CD4-positive, CD25-positive, alpha-beta regulatory T cell (primary cell): ENCODE data around the gene USP5. TPM values are rescaled to one million over a fixed set of nuclear protein-coding genes. Genes with fewer than 3 reads are reported as not detected.
A peak's percentile ranks its signal among the peaks of the same experiment; 100 is the strongest.

Experiments
- ATAC-seq, 2 donors: fragments of 150-1000 bp; cut with Tn5 transposase; one replicate each; pipeline ENCODE4 v1.10.0; 2021; ENCODE audit warnings: low read depth in 2 of 2, moderate number of reproducible peaks in 2 of 2, moderate library complexity in 1 of 2
- DNase-seq, 3 donors: peaks; one replicate each; pipeline versions ENCODE4 v3.0.0 to v3.0.0-alpha.2; 2012 to 2022; ENCODE audit warnings: mixed read lengths in 1 of 3
- H3K27ac ChIP-seq: one replicate; pipeline ENCODE4 v1.7.0; 2013; ENCODE audit warnings: mild to moderate bottlenecking, low read length; ENCODE audit not compliant: insufficient read depth, poor library complexity, severe bottlenecking
- H3K27me3 ChIP-seq: one replicate; pipeline ENCODE4 v1.7.0; 2013; ENCODE audit warnings: low read length; ENCODE audit not compliant: control insufficient read depth, insufficient read depth
- H3K36me3 ChIP-seq: one replicate; pipeline ENCODE4 v1.7.0; 2013; ENCODE audit warnings: mild to moderate bottlenecking, low read length, moderate library complexity; ENCODE audit not compliant: control insufficient read depth, insufficient read depth
- H3K4me1 ChIP-seq: 2 replicates; pipeline ENCODE4 v1.7.0; 2013; ENCODE audit warnings: mild to moderate bottlenecking, low read length; ENCODE audit not compliant: insufficient read depth, control insufficient read depth, poor library complexity, severe bottlenecking
- H3K4me3 ChIP-seq: one replicate; pipeline ENCODE4 v1.7.0; 2013; ENCODE audit warnings: low read depth, mild to moderate bottlenecking, low read length, moderate library complexity
- H3K9me3 ChIP-seq, 2 experiments: 1 replicate in 1 of 2; 2 replicates in 1 of 2; pipeline ENCODE4 v1.7.0; 2013; ENCODE audit warnings: low read length in 2 of 2, mild to moderate bottlenecking in 1 of 2, moderate library complexity in 1 of 2; ENCODE audit not compliant: control insufficient read depth in 2 of 2
- H3K27ac Mint-ChIP-seq, 3 donors: one replicate each; pipeline ENCODE4 v1.8.0; 2020 to 2022; ENCODE audit warnings: mild to moderate bottlenecking in 3 of 3, mixed read lengths in 3 of 3, moderate library complexity in 2 of 3
- H3K27me3 Mint-ChIP-seq: one replicate; pipeline ENCODE4 v1.8.0; 2022; ENCODE audit warnings: mild to moderate bottlenecking, mixed read lengths
- H3K36me3 Mint-ChIP-seq: one replicate; pipeline ENCODE4 v1.8.0; 2020; ENCODE audit warnings: mixed read lengths
- H3K4me1 Mint-ChIP-seq, 4 donors: one replicate each; pipeline ENCODE4 v1.8.0; 2020 to 2022; ENCODE audit warnings: mixed read lengths in 4 of 4, mild to moderate bottlenecking in 1 of 4
- H3K4me3 Mint-ChIP-seq, 4 donors: one replicate each; pipeline ENCODE4 v1.8.0; 2020 to 2022; ENCODE audit warnings: mild to moderate bottlenecking in 4 of 4, mixed read lengths in 4 of 4, moderate library complexity in 3 of 4
- H3K9me3 Mint-ChIP-seq, 7 donors: one replicate each; pipeline ENCODE4 v1.8.0; 2020 to 2022; ENCODE audit warnings: mixed read lengths in 7 of 7, mild to moderate bottlenecking in 3 of 7, moderate library complexity in 2 of 7
- polyA plus RNA-seq, 4 donors: library from polyadenylated mRNA; unstranded; fragments of 300-500 nt; fragmentation: Illumina TruSeq; gene quantifications; one replicate each; pipeline ENCODE4 v1.2.3, GENCODE V29; 2021
- total RNA-seq: library from RNA; stranded (reverse); gene quantifications from one replicate; pipeline ENCODE4 v1.2.3, GENCODE V29; 2022

USP5 gene
- total and polyA plus RNA-seq, 5 donors from 2014 or later: 44.4 to 63.5 (median 50.0) TPM

DNA sequence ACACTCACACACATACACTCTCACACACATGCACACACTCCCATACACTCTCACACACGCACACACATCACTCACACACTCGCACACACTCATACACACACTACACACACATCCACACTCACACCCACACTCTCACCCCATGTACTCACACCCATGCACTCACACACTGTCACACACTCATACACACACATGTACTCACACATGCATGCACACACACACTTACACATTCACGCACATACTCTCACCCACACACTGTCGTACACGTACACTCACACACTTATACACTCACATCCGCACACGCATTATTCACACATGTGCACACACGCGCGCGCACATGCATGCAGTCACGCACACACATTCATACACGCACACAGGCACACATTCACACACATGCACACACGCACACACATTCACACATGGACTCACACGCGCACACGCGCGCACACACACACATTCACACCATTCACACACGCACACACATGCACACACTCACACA lies 34.2 kb upstream of the USP5 start:
- Histone ChIP-seq H3K27ac (no peak overlapping the region), H3K4me3 (no peak overlapping the region), H3K4me1 (peaks cover 11% of the 10 kb centered on the region), H3K36me3 (peaks cover 57% of the 10 kb centered on the region), H3K9me3 (no peaks in the 10 kb centered on the region), H3K27me3 (no peaks in the 10 kb centered on the region)
- peaks cover 38% of the 10 kb centered on the region for H3K36me3 Mint-ChIP-seq
- H3K27ac Mint-ChIP-seq: peak overlapping the region in 2 of 3 donors; percentile 82 to 83
- H3K4me3 Mint-ChIP-seq: no peak overlapping the region
- peaks cover 15% of the 10 kb centered on the region for H3K27me3 Mint-ChIP-seq
- DNase-seq (no peak), ATAC-seq (no peak)
- peaks cover 2 to 27% (median 9%) of the 10 kb centered on the region in 4 donors for H3K4me1 Mint-ChIP-seq
- no peaks in the 10 kb centered on the region for H3K9me3 Mint-ChIP-seq

DNA sequence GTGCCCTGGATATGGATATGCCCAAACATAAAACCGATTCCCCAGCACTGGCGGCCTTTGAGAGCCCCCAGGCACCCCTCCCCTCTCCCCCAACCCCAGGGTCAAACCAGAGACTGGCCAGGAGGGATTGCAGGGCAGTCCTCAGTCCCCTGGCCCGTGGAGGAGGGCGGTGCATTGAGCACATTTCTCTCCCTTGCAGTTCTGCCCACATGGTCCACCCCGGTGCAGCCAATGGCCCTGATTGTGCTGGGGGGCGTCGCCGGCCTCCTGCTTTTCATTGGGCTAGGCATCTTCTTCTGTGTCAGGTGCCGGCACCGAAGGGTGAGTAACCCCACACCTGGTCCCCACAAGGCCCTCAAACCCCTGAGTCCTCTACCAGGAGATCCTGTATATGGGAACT lies 33.7 kb upstream of the USP5 start:
- Histone ChIP-seq H3K4me1 (peaks cover 11% of the 10 kb centered on the region), H3K9me3 (no peaks in the 10 kb centered on the region), H3K27ac (no peak overlapping the region), H3K4me3 (no peak overlapping the region), H3K27me3 (no peaks in the 10 kb centered on the region), H3K36me3 (peaks cover 57% of the 10 kb centered on the region)
- H3K4me1 Mint-ChIP-seq: peaks cover 2 to 27% (median 9%) of the 10 kb centered on the region in 4 donors
- no peaks in the 10 kb centered on the region for H3K9me3 Mint-ChIP-seq
- H3K36me3 Mint-ChIP-seq: peaks cover 38% of the 10 kb centered on the region
- H3K27ac Mint-ChIP-seq: peak overlapping the region in 2 of 3 donors; percentile 82 to 83
- no peak for DNase-seq
- no peak for ATAC-seq
- peaks cover 18% of the 10 kb centered on the region for H3K27me3 Mint-ChIP-seq
- no peak overlapping the region for H3K4me3 Mint-ChIP-seq

DNA sequence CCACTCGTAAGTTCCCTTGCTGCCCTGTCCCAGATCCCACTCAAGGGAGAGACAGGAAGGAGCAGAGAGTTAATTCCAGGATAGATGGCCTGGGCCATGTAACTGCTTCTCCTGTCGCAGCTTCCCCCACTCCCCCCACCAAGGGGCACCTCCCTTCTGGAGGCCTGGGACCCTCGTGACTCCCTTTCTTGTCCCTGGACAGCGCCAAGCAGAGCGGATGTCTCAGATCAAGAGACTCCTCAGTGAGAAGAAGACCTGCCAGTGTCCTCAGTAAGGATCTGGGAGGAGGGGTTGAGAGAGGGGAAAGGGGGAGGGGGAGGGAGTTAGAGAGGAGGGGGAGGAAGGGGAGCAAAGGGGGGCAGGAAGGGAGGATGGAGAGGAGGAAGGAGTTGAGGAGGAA lies 33.3 kb upstream of the USP5 start:
- ATAC-seq (no peak), DNase-seq (no peak)
- Mint-ChIP-seq H3K36me3 (peaks cover 34% of the 10 kb centered on the region), H3K4me3 (no peak overlapping the region), H3K27ac (no peak overlapping the region), H3K27me3 (peaks cover 18% of the 10 kb centered on the region), H3K4me1 (peaks cover 2 to 27% (median 9%) of the 10 kb centered on the region in 4 donors), H3K9me3 (no peaks in the 10 kb centered on the region)
- Histone ChIP-seq H3K36me3 (peaks cover 57% of the 10 kb centered on the region), H3K4me3 (no peak overlapping the region), H3K4me1 (peaks cover 11% of the 10 kb centered on the region), H3K9me3 (no peaks in the 10 kb centered on the region), H3K27ac (no peak overlapping the region), H3K27me3 (no peaks in the 10 kb centered on the region)

DNA sequence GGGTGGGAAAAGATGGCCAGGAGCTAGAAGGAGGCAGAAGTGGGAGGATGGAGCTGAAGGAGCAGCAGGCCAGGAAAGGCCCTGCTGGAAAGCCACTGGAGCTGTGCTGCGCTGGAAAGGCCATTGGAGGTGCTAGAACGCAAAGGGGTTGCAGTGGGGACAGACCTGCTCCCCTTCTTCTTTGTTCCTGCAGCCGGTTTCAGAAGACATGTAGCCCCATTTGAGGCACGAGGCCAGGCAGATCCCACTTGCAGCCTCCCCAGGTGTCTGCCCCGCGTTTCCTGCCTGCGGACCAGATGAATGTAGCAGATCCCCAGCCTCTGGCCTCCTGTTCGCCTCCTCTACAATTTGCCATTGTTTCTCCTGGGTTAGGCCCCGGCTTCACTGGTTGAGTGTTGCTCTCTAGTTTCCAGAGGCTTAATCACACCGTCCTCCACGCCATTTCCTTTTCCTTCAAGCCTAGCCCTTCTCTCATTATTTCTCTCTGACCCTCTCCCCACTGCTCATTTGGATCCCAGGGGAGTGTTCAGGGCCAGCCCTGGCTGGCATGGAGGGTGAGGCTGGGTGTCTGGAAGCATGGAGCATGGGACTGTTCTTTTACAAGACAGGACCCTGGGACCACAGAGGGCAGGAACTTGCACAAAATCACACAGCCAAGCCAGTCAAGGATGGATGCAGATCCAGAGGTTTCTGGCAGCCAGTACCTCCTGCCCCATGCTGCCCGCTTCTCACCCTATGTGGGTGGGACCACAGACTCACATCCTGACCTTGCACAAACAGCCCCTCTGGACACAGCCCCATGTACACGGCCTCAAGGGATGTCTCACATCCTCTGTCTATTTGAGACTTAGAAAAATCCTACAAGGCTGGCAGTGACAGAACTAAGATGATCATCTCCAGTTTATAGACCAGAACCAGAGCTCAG lies 32.6 kb upstream of the USP5 start:
- Mint-ChIP-seq H3K9me3 (no peaks in the 10 kb centered on the region), H3K27ac (peak overlapping the region in 2 of 3 donors; percentile 12 to 79), H3K27me3 (peaks cover 18% of the 10 kb centered on the region), H3K4me3 (peak overlapping the region in 1 of 4 donors; percentile 20), H3K36me3 (peaks cover 27% of the 10 kb centered on the region), H3K4me1 (peaks cover 2 to 27% (median 9%) of the 10 kb centered on the region in 4 donors)
- DNase-seq: no peak
- no peak overlapping the region for H3K4me3 ChIP-seq
- H3K4me1 ChIP-seq: peaks cover 11% of the 10 kb centered on the region
- H3K27ac ChIP-seq: no peak overlapping the region
- no peak for ATAC-seq
- H3K36me3 ChIP-seq: peaks cover 50% of the 10 kb centered on the region
- H3K9me3 ChIP-seq: no peaks in the 10 kb centered on the region
- H3K27me3 ChIP-seq: no peaks in the 10 kb centered on the region

DNA sequence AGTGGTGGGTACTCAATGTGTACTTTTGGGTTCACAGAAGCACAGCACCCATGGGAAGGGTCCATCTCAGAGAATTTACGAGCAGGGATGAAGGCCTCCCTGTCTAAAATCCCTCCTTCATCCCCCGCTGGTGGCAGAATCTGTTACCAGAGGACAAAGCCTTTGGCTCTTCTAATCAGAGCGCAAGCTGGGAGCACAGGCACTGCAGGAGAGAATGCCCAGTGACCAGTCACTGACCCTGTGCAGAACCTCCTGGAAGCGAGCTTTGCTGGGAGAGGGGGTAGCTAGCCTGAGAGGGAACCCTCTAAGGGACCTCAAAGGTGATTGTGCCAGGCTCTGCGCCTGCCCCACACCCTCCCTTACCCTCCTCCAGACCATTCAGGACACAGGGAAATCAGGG lies 31.8 kb upstream of the USP5 start:
- peaks cover 42% of the 10 kb centered on the region for H3K36me3 ChIP-seq
- no peak overlapping the region for H3K27ac ChIP-seq
- H3K4me3 ChIP-seq: no peak overlapping the region
- H3K27me3 ChIP-seq: no peaks in the 10 kb centered on the region
- ATAC-seq (no peak), DNase-seq (no peak)
- Mint-ChIP-seq H3K27me3 (peaks cover 24% of the 10 kb centered on the region), H3K4me1 (peaks cover 2 to 33% (median 9%) of the 10 kb centered on the region in 4 donors), H3K27ac (peak overlapping the region in 1 of 3 donors; percentile 5), H3K36me3 (peaks cover 21% of the 10 kb centered on the region), H3K4me3 (peak overlapping the region in 3 of 4 donors; percentile 20 to 41 (median 31)), H3K9me3 (no peaks in the 10 kb centered on the region)
- peaks cover 11% of the 10 kb centered on the region for H3K4me1 ChIP-seq
- no peaks in the 10 kb centered on the region for H3K9me3 ChIP-seq

DNA sequence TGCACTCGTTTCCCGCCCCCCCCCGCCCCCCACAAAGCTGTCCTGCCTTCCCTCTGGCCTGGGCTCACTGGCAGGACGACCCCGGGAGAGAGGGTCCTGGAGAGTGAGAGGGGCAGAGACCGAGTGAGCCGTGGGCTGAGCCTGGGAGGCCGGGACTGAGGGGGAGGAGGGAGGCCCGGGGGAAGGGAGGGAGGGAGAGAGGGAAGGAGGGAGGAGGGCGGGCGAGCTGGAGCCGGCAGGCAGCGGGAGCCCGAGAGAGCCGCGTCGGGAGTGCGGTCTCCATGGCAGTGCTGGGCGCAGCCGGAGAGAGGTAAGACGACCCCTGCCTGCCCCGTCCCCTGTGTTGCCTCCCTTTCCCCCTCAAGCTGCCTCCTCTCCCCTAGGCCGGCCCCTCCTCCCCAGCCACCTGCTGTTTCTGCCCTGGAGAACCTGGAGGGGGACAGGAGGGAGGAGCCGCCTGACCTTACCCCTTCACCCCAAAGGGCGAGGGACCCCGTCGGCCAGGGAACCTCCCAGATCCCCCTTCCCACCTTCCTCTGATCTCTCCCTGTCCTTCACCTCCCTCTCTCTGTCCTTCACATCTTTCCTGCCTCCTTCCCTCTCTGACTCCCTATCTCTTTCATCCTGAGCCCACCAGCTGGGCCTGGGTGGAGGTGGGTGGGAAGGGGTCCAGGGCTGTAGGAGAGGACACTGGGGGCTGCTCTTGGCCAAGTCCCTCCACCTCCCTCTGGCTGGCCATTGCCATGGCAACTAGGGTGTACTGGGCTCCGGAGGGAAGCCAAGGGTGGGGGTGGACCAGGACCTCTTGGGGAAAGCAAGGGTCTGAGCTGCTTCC lies 30.1 kb upstream of the USP5 start, which contains the start of gene GPR162:
Gene GPR162, plus strand, starts transcription at position 231 of the 835 bp plus-strand sequence. CDS start 2,078 bp downstream, outside the sequence.
- H3K27ac ChIP-seq: no peak within 1 kb of the TSS

DNA sequence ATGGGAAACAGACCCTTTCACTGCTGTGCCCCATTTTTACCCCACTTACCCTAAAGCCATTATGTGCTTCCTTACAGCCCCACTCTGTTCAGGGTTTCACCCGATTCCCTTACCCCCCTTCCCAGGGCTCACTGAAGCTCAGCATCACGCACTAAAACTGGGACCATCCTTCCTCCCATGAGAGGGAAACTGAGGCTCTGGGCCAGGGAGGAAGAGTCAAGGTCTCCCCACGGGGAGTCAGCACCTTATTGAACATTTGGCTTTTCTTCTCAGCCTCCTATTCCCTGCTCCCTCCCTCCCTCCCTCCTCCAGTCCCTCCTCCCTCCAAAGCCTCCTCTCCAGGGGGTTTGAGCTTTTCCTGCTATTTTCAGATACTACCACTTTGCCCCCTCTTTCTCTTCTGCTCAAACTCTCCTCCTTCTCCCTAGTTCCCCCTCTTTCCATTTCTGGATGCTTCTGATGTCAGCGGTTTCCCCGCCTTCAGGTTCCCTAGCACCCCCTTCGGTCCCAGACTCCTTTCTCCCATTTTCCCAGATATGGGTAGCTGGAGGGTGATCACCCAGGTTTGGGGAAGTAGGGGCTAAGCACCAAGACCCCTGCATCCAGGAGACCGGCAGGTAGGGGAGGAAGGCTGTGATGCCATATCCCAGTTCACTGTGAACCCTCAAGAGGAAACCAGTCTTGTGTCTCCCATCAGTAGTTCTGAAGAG lies 29.4 kb upstream of the USP5 start:
- DNase-seq (no peak), ATAC-seq (no peak)
- Histone ChIP-seq H3K4me1 (peaks cover 15% of the 10 kb centered on the region), H3K9me3 (no peaks in the 10 kb centered on the region), H3K27ac (no peak overlapping the region), H3K36me3 (peaks cover 18% of the 10 kb centered on the region), H3K4me3 (no peak overlapping the region), H3K27me3 (peaks cover 8% of the 10 kb centered on the region)
- H3K36me3 Mint-ChIP-seq: peaks cover 5% of the 10 kb centered on the region
- H3K4me1 Mint-ChIP-seq: peaks cover 4 to 41% (median 17%) of the 10 kb centered on the region in 4 donors
- peaks cover 0 to 3% (median 0%) of the 10 kb centered on the region in 7 donors for H3K9me3 Mint-ChIP-seq
- H3K27me3 Mint-ChIP-seq: peaks cover 48% of the 10 kb centered on the region
- no peak overlapping the region for H3K4me3 Mint-ChIP-seq
- H3K27ac Mint-ChIP-seq: peak overlapping the region in 1 of 3 donors; percentile 68

More for the DNA sequence above, 30.1 kb upstream of the USP5 start, which contains the start of gene GPR162:
- H3K27me3 ChIP-seq: peaks cover 8% of the 10 kb centered on the region
- H3K4me1 ChIP-seq: peaks cover 11% of the 10 kb centered on the region
- DNase-seq (no peak), ATAC-seq (no peak)
- Mint-ChIP-seq H3K4me1 (peaks cover 4 to 37% (median 15%) of the 10 kb centered on the region in 4 donors), H3K27me3 (peaks cover 40% of the 10 kb centered on the region), H3K36me3 (peaks cover 10% of the 10 kb centered on the region), H3K27ac (peak within 1 kb of the TSS in 2 of 3 donors; percentile 5 to 68), H3K4me3 (peak within 1 kb of the TSS; percentile 20 to 81 (median 40)), H3K9me3 (peaks cover 0 to 3% (median 0%) of the 10 kb centered on the region in 7 donors)
- H3K36me3 ChIP-seq: peaks cover 26% of the 10 kb centered on the region
- H3K4me3 ChIP-seq: no peak within 1 kb of the TSS
- H3K9me3 ChIP-seq: no peaks in the 10 kb centered on the region
